Parathyroid adenoma (tissue), 2 donors: ENCODE data around the gene TMEM92.

Experiments
- H2AFZ ChIP-seq: fragments of 300-600 bp; sonication (generic); one replicate; pipeline ENCODE4 v1.7.0; 2017; ENCODE audit warnings: antibody characterized with exemption, mild to moderate bottlenecking
- H3K27ac ChIP-seq: fragments of 300-600 bp; sonication (generic); one replicate; pipeline ENCODE4 v1.7.0; 2017
- H3K27me3 ChIP-seq: fragments of 300-600 bp; sonication (generic); one replicate; pipeline ENCODE4 v1.7.0; 2017; ENCODE audit warnings: low read length; ENCODE audit not compliant: control insufficient read depth, insufficient read depth
- H3K36me3 ChIP-seq: fragments of 300-600 bp; sonication (generic); one replicate; pipeline ENCODE4 v1.7.0; 2017; ENCODE audit warnings: low read length; ENCODE audit not compliant: control insufficient read depth, insufficient read depth
- H3K4me1 ChIP-seq: fragments of 300-600 bp; sonication (generic); one replicate; pipeline ENCODE4 v1.7.0; 2017; ENCODE audit warnings: control low read depth
- H3K4me2 ChIP-seq: fragments of 300-600 bp; sonication (generic); one replicate; pipeline ENCODE4 v1.7.0; 2017; ENCODE audit warnings: low read length
- H3K4me3 ChIP-seq: fragments of 300-600 bp; sonication (generic); one replicate; pipeline ENCODE4 v1.7.0; 2017; ENCODE audit warnings: low read depth, low read length
- H3K79me2 ChIP-seq: fragments of 300-600 bp; sonication (generic); one replicate; pipeline ENCODE4 v1.7.0; 2017; ENCODE audit warnings: control low read depth
- H3K9ac ChIP-seq: fragments of 300-600 bp; sonication (generic); one replicate; pipeline ENCODE4 v1.7.0; 2017; ENCODE audit warnings: mild to moderate bottlenecking
- H3K9me3 ChIP-seq: fragments of 300-600 bp; sonication (generic); one replicate; pipeline ENCODE4 v1.7.0; 2017; ENCODE audit warnings: low read length; ENCODE audit not compliant: control insufficient read depth
- TF ChIP-seq, protein P1 (sequence below): fragments of 300-600 bp; sonication (generic); IDR thresholded peaks from one replicate; pipeline ENCODE4 v1.7.0; 2017; ENCODE audit warnings: antibody characterized with exemption, mild to moderate bottlenecking
- donor health status: primary hyperparathyroidism.

TMEM92 gene

DNA sequence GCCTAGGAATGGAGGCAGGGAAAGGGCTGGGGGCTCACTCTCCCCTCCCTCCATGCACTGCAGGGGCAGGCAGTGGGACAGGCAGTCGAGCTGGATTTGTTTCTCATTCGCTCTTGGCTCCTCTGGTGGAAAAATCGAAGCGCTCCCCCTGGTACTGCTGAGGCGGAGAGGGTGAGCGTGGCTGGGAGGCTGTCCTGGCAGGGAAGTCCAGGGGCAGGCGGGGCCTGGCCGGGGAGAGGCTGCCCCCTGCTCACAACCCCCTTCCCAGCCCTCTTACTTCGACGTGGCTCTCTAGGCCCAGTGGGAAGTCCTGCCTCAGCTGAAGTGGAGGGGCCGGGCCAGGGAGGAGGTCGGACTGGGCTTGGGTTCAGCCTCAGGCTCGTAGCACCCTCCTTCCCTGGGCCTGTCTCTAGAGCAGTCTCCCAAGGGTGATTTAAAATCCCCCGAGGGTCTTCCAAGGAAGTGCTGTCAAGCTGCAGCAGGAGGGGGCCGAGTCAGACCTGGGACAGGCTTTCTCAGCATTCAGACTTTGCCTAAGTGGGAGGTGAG lies 16.5 kb upstream of the TMEM92 start:
- H3K9me3 ChIP-seq = no peaks in the 10 kb centered on the region
- no peak overlapping the region for H3K4me2 ChIP-seq
- H3K79me2 ChIP-seq = no peaks in the 10 kb centered on the region
- H3K4me1 ChIP-seq = no peaks in the 10 kb centered on the region
- TF ChIP-seq, protein P1, sequence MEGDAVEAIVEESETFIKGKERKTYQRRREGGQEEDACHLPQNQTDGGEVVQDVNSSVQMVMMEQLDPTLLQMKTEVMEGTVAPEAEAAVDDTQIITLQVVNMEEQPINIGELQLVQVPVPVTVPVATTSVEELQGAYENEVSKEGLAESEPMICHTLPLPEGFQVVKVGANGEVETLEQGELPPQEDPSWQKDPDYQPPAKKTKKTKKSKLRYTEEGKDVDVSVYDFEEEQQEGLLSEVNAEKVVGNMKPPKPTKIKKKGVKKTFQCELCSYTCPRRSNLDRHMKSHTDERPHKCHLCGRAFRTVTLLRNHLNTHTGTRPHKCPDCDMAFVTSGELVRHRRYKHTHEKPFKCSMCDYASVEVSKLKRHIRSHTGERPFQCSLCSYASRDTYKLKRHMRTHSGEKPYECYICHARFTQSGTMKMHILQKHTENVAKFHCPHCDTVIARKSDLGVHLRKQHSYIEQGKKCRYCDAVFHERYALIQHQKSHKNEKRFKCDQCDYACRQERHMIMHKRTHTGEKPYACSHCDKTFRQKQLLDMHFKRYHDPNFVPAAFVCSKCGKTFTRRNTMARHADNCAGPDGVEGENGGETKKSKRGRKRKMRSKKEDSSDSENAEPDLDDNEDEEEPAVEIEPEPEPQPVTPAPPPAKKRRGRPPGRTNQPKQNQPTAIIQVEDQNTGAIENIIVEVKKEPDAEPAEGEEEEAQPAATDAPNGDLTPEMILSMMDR = no peak
- H3K9ac ChIP-seq = no peak overlapping the region
- H3K36me3 ChIP-seq = no peaks in the 10 kb centered on the region
- H3K27me3 ChIP-seq = no peaks in the 10 kb centered on the region
- no peak overlapping the region for H3K27ac ChIP-seq
- H2AFZ ChIP-seq = no peak overlapping the region
- no peak overlapping the region for H3K4me3 ChIP-seq

DNA sequence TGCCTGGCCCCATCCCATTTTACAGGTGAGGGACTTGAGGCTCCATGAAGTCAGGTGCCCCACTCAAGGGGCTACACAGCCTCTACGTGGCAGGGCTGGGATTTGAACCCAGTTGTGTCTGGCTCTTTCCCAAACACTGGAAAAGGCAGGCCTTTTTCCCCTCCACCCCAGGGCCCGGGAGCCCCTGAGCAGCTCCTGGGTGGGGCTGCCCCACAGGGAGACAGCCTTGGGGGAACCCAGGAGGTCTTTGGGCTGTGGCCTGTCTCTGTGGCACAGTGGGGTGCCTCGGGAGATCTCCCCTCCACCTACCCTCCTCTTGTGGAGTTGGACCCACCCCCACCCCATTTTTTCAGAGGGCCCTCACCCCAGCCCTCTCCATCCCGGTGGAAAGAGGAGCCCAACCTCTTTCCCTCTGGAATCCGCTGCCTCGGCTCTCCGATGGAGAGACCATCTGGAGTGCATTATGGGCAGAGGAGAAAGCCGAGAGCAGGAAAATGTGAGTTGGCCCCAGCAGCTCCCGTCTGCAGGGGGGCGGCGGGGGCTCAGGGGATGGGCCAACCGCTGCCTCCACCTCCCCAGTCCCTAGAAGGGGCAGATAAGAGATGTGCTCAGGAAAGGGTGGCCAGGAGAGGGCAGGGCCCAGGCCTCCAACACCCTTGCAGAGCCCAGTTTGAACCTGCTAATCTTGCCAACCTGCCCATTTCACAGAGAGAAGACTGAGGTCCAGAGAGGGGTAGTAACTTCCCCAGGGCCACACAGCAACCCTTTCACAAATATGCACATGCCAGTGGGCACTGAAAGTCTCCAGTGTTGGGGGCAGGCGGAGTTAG lies 15.4 kb upstream of the TMEM92 start:
- H3K9me3 ChIP-seq = no peaks in the 10 kb centered on the region
- no peak overlapping the region for H2AFZ ChIP-seq
- H3K9ac ChIP-seq = no peak overlapping the region
- H3K79me2 ChIP-seq = no peaks in the 10 kb centered on the region
- H3K4me1 ChIP-seq = no peaks in the 10 kb centered on the region
- no peak overlapping the region for H3K27ac ChIP-seq
- no peaks in the 10 kb centered on the region for H3K27me3 ChIP-seq
- TF ChIP-seq, protein P1 = no peak
- no peaks in the 10 kb centered on the region for H3K36me3 ChIP-seq
- no peak overlapping the region for H3K4me2 ChIP-seq
- no peak overlapping the region for H3K4me3 ChIP-seq

DNA sequence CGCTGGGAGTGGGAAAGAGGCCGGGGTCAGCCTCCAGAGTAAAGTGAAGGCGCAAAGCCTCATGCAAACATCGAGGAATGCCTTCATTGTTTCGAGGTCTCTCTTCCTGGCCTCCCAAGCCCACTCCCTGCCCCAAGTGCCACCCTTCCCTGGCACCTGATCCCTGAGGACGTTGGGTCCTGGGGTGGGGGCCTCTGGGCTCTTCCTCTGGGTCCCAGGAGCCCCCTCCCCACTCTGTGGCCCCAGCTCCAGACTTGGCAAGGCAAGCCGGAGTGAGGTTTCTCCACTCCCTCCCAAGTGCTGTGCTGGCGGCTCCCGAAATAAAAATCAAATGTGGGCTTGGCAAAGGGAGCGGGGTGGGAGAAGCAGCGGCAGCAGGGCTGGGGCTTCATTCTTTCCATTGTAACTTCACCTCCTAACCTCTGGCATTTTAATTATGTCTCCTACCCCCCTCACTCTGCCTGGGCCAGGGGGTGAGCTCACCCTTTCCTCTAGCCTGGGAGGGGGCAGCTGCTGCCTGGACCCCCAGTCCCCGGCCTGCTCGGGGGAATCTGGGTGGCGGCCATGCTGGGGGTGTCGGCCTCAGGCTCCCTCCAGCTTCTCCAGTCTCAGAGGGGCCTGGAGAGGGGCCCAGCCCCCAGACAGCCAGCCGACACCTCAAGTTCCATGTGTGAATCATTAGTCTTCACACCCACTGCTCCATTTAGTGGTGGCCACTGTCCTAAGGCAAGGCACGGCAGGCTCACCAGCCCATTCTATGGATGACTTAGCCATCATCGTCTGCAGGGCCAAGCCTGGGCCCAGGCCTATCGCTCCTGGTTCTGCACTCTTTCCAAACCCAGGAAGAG lies 14.6 kb upstream of the TMEM92 start:
- no peaks in the 10 kb centered on the region for H3K79me2 ChIP-seq
- no peak overlapping the region for H3K4me3 ChIP-seq
- no peaks in the 10 kb centered on the region for H3K4me1 ChIP-seq
- H3K27ac ChIP-seq = no peak overlapping the region
- no peak overlapping the region for H3K4me2 ChIP-seq
- TF ChIP-seq, protein P1 = no peak
- H3K9ac ChIP-seq = no peak overlapping the region
- no peaks in the 10 kb centered on the region for H3K9me3 ChIP-seq
- no peak overlapping the region for H2AFZ ChIP-seq
- H3K27me3 ChIP-seq = no peaks in the 10 kb centered on the region
- H3K36me3 ChIP-seq = no peaks in the 10 kb centered on the region

DNA sequence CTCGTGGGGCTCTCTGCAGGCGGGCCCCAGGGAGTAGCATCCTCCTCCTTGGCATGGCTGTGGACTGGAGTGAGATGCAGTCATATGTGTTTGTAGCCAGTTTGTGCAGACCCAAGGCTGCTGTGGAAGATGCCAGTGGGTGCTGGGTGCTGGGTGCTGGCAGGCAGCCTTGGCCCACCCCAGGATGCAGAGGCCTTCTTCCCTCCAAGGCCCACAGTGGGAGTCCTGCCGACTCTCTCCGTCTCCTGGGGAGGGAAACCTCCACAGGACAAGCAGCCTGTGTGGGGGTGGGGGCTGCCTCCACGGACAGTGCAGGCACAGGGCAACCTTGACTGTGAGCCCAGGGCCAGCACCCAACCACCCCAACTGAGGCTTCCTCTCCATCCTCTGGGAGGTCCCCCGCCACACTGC lies 13.8 kb upstream of the TMEM92 start:
- Histone ChIP-seq H3K4me2 (no peak overlapping the region), H3K4me3 (no peak overlapping the region), H3K9ac (no peak overlapping the region), H3K27ac (no peak overlapping the region), H3K79me2 (no peaks in the 10 kb centered on the region), H3K36me3 (no peaks in the 10 kb centered on the region), H3K4me1 (no peaks in the 10 kb centered on the region), H3K27me3 (no peaks in the 10 kb centered on the region), H3K9me3 (no peaks in the 10 kb centered on the region), H2AFZ (no peak overlapping the region)
- TF ChIP-seq, protein P1 = no peak
